Measurements from ENCODE around the gene IL3. TPM values are rescaled to one million over a fixed set of nuclear protein-coding genes. Genes with fewer than 3 reads are reported as not detected.

The IL3 gene
- not detected in 5 replicates for total RNA-seq (2022; extraction: Qiagen RNA extraction)

GRCh38 chr5:132060501-132061161, at the start of gene IL3:
Gene IL3 (plus strand): TSS chr5:132060655. CDS start chr5:132060707, 52 bp downstream.

GRCh38 chr5:132011622-132012343, 48.7 kb upstream of the IL3 start, which contains the start of gene ACSL6:
Gene ACSL6 (minus strand): TSS chr5:132011658. CDS start chr5:132011553, 105 bp downstream.

DNA sequence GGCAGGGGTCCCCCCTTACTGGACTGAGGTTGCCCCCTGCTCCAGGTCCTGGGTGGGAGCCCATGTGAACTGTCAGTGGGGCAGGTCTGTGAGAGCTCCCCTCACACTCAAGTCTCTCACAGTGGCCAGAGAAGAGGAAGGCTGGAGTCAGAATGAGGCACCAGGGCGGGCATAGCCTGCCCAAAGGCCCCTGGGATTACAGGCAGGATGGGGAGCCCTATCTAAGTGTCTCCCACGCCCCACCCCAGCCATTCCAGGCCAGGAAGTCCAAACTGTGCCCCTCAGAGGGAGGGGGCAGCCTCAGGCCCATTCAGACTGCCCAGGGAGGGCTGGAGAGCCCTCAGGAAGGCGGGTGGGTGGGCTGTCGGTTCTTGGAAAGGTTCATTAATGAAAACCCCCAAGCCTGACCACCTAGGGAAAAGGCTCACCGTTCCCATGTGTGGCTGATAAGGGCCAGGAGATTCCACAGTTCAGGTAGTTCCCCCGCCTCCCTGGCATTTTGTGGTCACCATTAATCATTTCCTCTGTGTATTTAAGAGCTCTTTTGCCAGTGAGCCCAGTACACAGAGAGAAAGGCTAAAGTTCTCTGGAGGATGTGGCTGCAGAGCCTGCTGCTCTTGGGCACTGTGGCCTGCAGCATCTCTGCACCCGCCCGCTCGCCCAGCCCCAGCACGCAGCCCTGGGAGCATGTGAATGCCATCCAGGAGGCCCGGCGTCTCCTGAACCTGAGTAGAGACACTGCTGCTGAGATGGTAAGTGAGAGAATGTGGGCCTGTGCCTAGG, 13.0 kb downstream of the IL3 start, which contains the start of gene CSF2:
TSS of gene CSF2 (plus strand) at position 559 of the 783 bp plus-strand sequence. CDS start at position 594, 35 bp downstream.

Other genes with a start within 250 kb of the IL3 start
- gene MEIKIN, start 115.0 kb upstream of the IL3 start, total RNA-seq (2022; extraction: Qiagen RNA extraction), result not detected in 5 replicates
- gene ACSL6, start 49.0 kb upstream of the IL3 start, total RNA-seq (2022; extraction: Qiagen RNA extraction), result 0.06 to 0.07 TPM in 2 of 5 replicates, not detected in the others
- gene CSF2, start 13.1 kb downstream of the IL3 start, total RNA-seq (2022; extraction: Qiagen RNA extraction), result 0.24 to 0.69 TPM (median 0.36 TPM) in 5 replicates
- 42.0 to 49.8 TPM (median 49.1 TPM) in 5 replicates for gene P4HA2, start 167.2 kb downstream of the IL3 start, total RNA-seq (2022; extraction: Qiagen RNA extraction)
- 0.27 to 1.1 TPM (median 0.64 TPM) in 5 replicates for gene PDLIM4, start 197.0 kb downstream of the IL3 start, total RNA-seq (2022; extraction: Qiagen RNA extraction)
- 5.3 to 5.7 TPM (median 5.5 TPM) in 5 replicates for gene SLC22A4, start 233.7 kb downstream of the IL3 start, total RNA-seq (2022; extraction: Qiagen RNA extraction)